ENCODE results near the gene ASGR2.
"Not testable (repeated sequence)": the region's sequence is repeated elsewhere in the genome, so short reads cannot be mapped to it uniquely, and the experiment has no call there.

ASGR2 gene

DNA sequence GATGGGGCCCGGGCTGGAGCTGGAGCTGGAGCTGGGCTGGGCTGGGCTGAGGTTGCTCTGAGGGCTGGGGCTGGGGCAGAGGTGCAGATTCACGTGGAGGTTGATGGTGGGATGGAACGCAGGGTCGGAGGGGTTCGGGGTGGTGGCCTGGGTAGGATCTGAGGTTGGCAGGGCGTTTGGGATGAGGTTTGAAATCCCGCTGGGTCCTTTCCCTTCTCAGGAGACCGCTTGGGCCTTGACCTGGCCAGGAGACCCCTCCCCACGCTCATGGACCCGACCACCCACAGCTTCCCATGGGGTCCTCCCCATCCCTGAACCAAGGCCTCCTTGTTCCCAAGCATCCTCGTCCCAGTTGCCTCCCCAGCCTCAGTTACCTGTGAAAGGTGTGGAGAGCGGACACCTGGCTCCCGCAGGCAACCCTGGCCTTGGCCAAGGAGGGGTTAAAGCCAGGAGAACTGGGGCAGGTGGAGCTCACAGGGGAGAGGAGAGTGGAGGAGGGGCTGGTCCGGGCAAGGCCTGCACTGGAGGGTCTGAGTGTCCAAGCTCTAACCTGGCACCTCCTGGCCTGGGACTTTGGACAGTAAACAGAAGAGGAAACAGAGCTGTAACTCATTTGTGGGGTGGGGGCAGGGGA lies at the start of gene ASGR2:
TSS of gene ASGR2 (minus strand) at position 582 of the 634 bp plus-strand sequence. CDS start 582 bp downstream, outside the sequence.
- DNase-seq (ENCODE audit: low read depth in 2 of 2): no peak

GRCh38 chr17:7159571-7159970 lies 44.9 kb upstream of the ASGR2 start:
- not testable (repeated sequence) for DNase-seq (ENCODE audit: low read depth in 2 of 2)

- not testable (repeated sequence) for DNase-seq (ENCODE audit: low read depth in 2 of 2)
Observed at GRCh38 chr17:7158424-7158823, 43.8 kb upstream of the ASGR2 start.

DNA sequence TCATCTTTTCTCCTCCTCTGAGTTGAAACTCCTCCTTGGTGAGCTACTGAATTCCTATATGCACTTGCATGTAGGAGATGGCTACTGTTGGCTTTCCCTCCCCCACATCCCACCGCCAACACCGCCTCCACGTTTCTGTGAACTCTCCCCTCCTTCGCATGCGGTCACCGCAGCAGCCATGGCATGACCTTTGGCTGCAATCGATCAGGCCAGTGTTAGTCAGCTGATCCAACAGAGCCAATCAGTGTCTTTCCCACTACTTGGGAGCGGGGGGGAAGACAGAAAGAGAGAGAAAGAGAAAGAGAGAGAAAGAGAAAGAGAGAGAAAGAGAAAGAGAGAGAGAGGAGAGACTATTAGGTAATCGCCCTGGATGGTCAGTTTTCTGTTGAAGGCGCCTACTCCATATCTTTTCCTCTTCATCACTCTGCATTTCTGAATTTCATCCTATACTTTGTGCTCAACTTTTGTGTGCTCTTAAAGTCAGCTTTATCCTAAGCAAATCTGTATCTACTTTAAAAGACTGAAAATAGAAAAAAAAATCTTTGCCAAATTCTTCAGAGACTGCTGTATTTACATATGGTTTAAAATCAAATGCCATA lies 41.8 kb upstream of the ASGR2 start:
- no peak for DNase-seq (ENCODE audit: low read depth in 2 of 2)

- DNase-seq (ENCODE audit: low read depth in 2 of 2): no peak
Observed at GRCh38 chr17:7147772-7148171, 33.1 kb upstream of the ASGR2 start.

- DNase-seq (ENCODE audit: low read depth in 2 of 2): no peak
Observed at GRCh38 chr17:7146115-7146514, 31.5 kb upstream of the ASGR2 start.

- DNase-seq (ENCODE audit: low read depth in 2 of 2): no peak
Observed at GRCh38 chr17:7144213-7144612, 29.6 kb upstream of the ASGR2 start.

DNA sequence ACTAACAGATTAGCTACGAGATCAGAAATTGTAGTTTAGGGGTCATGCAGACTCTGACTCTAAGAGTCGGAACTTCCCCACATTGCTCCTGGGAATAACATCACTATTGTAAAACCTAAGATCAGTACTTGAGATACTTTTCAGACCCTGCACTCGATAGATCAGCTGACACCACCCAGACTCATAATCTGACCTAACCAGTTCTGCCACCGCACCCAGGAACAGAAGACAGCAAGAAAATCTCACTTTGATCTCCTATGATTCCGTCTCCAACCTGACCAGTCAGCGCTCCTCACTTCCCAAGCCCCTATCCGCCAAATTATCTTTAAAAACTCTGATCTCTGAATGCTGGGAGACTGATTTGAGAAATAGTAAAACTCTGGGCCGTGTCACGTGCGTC lies 27.2 kb upstream of the ASGR2 start:
- no peak for DNase-seq (ENCODE audit: low read depth in 2 of 2)

DNA sequence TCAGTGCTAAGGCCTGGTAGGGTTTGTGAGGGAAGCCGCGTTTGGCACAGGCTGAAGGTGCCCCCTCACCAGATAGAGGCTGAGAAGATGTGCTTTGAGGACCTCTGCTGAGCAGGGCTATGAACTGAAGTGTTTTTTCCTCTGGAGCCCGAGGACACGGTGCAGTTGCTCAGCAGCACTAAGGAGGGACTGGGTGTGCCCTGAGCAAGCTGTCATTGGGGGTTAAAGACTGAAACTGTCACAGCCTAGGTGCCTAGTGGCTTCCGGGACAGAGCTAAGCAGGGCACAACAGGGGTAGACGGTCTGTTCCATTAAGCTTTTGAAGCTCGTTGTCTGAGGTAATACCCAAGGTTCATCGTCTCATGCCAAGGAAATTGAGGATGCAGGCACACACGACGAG lies 24.8 kb upstream of the ASGR2 start:
- no peak for DNase-seq (ENCODE audit: low read depth in 2 of 2)

DNA sequence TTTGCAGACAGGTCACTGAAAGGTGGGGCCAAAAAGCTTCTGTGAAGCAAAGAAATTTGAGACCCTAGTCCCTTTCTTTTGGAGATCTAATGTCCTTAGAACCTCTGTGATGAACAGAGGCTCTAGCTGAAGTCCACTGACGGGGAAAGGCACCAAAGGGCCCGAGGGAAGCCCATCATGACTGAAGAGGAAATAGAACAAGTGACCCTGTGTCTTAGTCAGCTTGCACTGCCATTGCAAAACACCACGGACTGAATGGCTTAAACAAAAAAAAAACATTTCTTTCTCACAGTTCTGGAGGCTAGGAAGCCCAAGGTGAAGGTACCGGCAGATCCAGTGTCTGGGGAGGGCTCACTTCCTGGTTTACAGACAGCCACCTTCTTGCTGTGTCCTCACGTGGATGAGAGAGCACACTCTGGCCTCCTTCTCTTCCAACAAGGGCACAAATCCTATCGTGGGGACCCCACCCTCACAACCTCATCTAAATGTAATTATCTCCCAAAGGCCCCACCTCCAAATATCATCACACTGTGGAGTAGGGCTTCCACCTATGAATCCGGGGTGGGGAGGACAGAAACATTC lies 24.3 kb upstream of the ASGR2 start:
- no peak for DNase-seq (ENCODE audit: low read depth in 2 of 2)

- DNase-seq (ENCODE audit: low read depth in 2 of 2): no peak
Observed at GRCh38 chr17:7137171-7137943, 22.7 kb upstream of the ASGR2 start.

- peak; percentile 38 to 52 for DNase-seq (ENCODE audit: low read depth in 2 of 2)
Observed at GRCh38 chr17:7136266-7136877, 21.8 kb upstream of the ASGR2 start.

DNA sequence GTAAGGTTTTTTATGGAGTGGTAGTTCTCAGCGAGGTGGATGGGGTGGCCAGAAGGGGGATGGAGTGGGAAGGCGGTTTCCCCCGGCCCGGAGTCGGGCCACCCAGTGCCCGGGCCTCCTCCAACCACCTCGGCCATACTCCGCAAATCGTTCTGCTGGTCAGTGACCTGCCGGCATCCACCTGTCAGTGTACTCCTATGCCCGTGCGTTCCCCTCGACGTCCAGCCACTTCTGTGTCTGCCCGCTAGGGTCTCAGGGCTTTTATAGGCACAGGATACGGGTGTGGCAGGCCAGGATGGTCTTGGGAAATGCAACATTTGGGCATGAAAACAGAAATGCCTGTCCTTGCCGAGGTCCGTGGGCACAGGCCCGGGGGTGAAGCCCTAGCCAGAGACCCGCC lies 19.3 kb upstream of the ASGR2 start:
- no peak for DNase-seq (ENCODE audit: low read depth in 2 of 2)

DNA sequence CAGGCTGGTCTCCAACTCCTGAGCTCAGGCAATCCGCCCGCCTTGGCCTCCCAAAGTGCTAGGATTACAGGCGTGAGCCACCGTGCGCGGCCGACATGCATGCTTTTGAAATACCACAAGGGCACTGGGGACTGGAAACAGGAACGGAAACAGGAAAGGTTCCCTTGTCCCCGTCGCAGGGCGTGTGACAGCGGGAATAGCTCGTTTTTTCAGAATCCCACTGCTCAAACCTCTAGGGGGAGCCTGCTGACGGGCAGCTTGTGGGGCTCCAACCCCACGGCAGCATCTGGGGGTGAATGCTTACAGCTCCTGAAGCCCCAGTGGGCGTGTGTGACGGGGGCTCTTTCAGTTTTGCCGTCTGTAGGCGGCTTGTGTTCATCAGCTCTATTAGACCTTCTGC lies 18.8 kb upstream of the ASGR2 start:
- DNase-seq (ENCODE audit: low read depth in 2 of 2): peak; percentile 25 to 26

- DNase-seq (ENCODE audit: low read depth in 2 of 2): peak; percentile 19 to 34
Observed at GRCh38 chr17:7132511-7133094, 18.0 kb upstream of the ASGR2 start.

GRCh38 chr17:7131423-7131791 lies 16.8 kb upstream of the ASGR2 start:
- DNase-seq (ENCODE audit: low read depth in 2 of 2): no peak

DNA sequence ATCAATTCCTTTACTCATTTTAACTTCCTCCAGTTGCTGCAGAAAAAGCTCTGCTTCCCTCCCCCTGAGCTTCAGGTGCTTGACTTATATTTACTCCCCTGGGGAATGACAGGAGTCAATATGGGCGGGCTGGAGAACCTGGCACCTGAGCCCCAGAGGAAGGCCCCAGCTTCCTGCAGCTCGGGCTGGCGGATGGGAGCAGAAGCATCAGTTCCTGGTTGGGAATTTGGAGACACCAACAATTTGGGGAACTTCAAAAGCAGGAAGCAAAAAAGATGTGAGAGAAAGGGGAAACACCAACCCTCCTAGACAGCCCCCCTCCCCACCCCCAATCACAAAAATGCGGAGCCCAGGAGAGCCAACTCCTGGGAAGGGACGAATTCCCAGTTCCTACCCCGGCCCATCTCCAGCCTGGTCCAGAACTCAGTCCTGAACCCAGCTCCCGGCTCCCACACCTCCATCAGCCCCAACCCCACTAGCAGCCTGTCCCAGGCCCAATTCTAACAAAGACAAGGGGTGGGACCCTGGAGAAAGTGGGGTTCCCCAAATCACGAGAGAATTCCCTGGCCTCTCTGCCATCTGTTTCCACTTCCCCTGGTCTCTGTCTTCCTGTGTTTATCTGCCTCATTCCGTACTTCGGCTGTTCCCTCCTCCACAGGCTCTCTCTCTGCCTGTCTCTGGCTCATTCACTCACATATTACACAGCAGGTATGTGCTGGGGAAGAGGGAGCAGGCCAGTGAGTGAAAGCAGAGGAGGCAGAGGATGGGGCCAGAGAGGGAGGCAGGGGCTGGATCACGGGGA lies 16.2 kb upstream of the ASGR2 start:
- DNase-seq (ENCODE audit: low read depth in 2 of 2): no peak

DNA sequence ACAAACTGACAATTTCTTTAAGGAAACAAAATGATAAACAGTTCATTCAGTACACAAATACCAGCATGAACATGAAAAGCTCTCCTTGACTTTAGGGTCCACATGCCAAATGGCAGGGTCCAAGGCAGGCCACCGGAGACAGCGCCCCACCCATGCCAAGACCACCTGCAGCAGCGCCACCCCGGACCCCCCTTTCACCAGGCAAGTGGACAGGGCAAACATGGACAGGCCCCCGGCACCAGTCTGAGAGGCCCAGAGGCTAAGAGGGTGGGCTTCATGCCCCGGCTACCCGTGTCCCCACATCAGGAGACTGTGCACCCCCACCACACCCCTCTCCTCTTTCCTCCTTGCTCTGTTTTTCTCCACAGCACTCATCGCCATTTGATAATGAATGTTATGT lies 14.7 kb upstream of the ASGR2 start:
- DNase-seq (ENCODE audit: low read depth in 2 of 2): no peak

- no peak for DNase-seq (ENCODE audit: low read depth in 2 of 2)
Observed at GRCh38 chr17:7128160-7128559, 13.5 kb upstream of the ASGR2 start.

DNA sequence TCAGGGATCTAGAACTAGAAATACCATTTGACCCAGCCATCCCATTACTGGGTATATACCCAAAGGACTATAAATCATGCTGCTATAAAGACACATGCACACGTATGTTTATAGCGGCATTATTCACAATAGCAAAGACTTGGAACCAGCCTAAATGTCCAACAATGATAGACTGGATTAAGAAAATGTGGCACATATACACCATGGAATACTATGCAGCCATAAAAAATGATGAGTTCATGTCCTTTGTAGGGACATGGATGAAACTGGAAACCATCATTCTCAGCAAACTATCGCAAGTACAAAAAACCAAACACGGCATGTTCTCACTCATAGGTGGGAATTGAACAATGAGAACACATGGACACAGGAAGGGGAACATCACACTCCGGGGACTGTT lies 12.9 kb upstream of the ASGR2 start:
- DNase-seq (ENCODE audit: low read depth in 2 of 2): not testable (repeated sequence)

DNA sequence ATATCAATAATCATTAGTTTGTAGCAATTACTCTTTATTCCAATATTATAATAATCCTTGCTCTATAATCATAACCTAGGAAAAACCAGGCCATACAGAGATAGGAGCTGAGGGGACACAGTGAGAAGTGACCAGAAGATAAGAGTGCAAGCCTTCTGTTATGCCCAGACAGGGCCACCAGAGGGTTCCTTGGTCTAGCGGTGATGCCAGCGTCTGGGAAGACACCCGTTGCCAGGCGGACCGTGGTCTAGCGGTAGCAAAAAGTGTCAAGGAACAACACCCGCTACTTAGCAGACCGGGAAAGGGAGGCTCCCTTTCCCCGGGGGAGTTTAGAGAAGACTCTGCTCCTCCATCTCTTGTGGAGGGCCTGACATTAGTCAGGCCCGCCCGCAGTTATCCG lies 11.8 kb upstream of the ASGR2 start:
- not testable (repeated sequence) for DNase-seq (ENCODE audit: low read depth in 2 of 2)

Measured in stimulated activated CD8-positive, alpha-beta memory T cell treated with anti-CD3 and anti-CD28 coated beads, Interleukin-15, amount 100 ng/mL, for 48 hours (primary cell).